Endothelial cell of umbilical vein (primary cell): ENCODE data around the gene GFER. TPM values are rescaled to one million over a fixed set of nuclear protein-coding genes. Genes with fewer than 3 reads are reported as not detected.
A peak's percentile ranks its signal among the peaks of the same experiment; 100 is the strongest.

ENCODE experiments used
- BruUV-seq: library from RNA; stranded (reverse); fragments of 400-500 nt; replicated peaks from 2 replicates; lab custom pipeline; 2021; lab: Mats Ljungman, UMichigan
- CTCF ChIA-PET: fragments of 300-600, 350-600 bp; sonication (Branson Sonifier 250); formaldehyde crosslinking; loops from one replicate; lab custom pipeline; 2021; ENCODE audit warnings: antibody characterized with exemption, inconsistent platforms; lab: Charles Lee
- POLR2A ChIA-PET: fragments of 300-600, 350-600 bp; sonication (Branson Sonifier 250); formaldehyde crosslinking; loops from one replicate; lab custom pipeline; 2021; ENCODE audit warnings: antibody characterized with exemption, inconsistent platforms; lab: Charles Lee
- DNase-seq: peaks from one replicate; pipeline ENCODE4 v3.0.0-alpha.2; 2011; ENCODE audit warnings: low read depth, low spot score
- FAIRE-seq: peaks from 2 replicates; lab custom pipeline; 2011; peaks lifted over from hg19 to GRCh38; lab: Jason Lieb, UNC
- H2AFZ ChIP-seq: 2 replicates; pipeline ENCODE4 v1.6.0; 2012; ENCODE audit warnings: low read depth, low read length, control low read depth, inconsistent platforms
- H3K27ac ChIP-seq: 2 replicates; pipeline ENCODE4 v1.5.1; 2011; ENCODE audit warnings: low read depth, mild to moderate bottlenecking, control low read depth, low read length, moderate library complexity; ENCODE audit not compliant: insufficient read depth
- H3K27me3 ChIP-seq, 2 experiments: 2 replicates each; pipeline versions ENCODE4 v1.6.0 to v1.6.1; 2011; ENCODE audit warnings: low read length in 2 of 2, mixed read lengths in 1 of 2; ENCODE audit not compliant: control insufficient read depth in 2 of 2, insufficient read depth in 2 of 2
- H3K36me3 ChIP-seq, 2 experiments: 2 replicates in 1 of 2; 3 replicates in 1 of 2; pipeline ENCODE4 v1.5.1; 2011; ENCODE audit warnings: low read length in 2 of 2, mild to moderate bottlenecking in 1 of 2, moderate library complexity in 1 of 2; ENCODE audit not compliant: control insufficient read depth in 2 of 2, insufficient read depth in 2 of 2; ENCODE audit errors: extremely low read depth in 1 of 2
- H3K4me1 ChIP-seq: 3 replicates; pipeline ENCODE4 v1.5.1; 2011; ENCODE audit warnings: mild to moderate bottlenecking, low read length; ENCODE audit not compliant: control insufficient read depth, insufficient read depth; ENCODE audit errors: extremely low read depth
- H3K4me2 ChIP-seq: 2 replicates; pipeline ENCODE4 v1.6.1; 2011; ENCODE audit warnings: low read length, control low read depth, mixed read lengths; ENCODE audit not compliant: insufficient read depth
- H3K4me3 ChIP-seq, 3 experiments: fragments of 200-600 bp in 1 of 3; sonication (generic), shearing (Covaris generic) in 1 of 3; replicated peaks in 1 of 3; 2 replicates each; pipeline ENCODE4 v1.5.1; 2011 to 2016; ENCODE audit warnings: control low read depth in 3 of 3, low read length in 3 of 3, mild to moderate bottlenecking in 2 of 3, inconsistent platforms in 1 of 3, low read depth in 1 of 3, moderate library complexity in 1 of 3; ENCODE audit not compliant: insufficient read depth in 1 of 3
- H3K79me2 ChIP-seq: 2 replicates; pipeline ENCODE4 v1.6.0; 2012; ENCODE audit warnings: low read length, inconsistent platforms; ENCODE audit not compliant: control insufficient read depth, insufficient read depth
- H3K9ac ChIP-seq: replicated peaks from 2 replicates; pipeline ENCODE3; 2011; ENCODE audit warnings: low read length, control low read depth; ENCODE audit not compliant: insufficient read depth; ENCODE audit errors: extremely low read depth
- H3K9me1 ChIP-seq: replicated peaks from 3 replicates; pipeline ENCODE4 v1.6.0; 2011; ENCODE audit warnings: mild to moderate bottlenecking, low read length; ENCODE audit not compliant: control insufficient read depth, insufficient read depth; ENCODE audit errors: extremely low read depth
- H3K9me3 ChIP-seq: replicated peaks from 2 replicates; pipeline ENCODE4 v1.5.1; 2012; ENCODE audit warnings: low read length, inconsistent platforms; ENCODE audit not compliant: control insufficient read depth, insufficient read depth
- H4K20me1 ChIP-seq: replicated peaks from 2 replicates; pipeline ENCODE3; 2011; ENCODE audit warnings: mild to moderate bottlenecking, low read length; ENCODE audit not compliant: control insufficient read depth, insufficient read depth; ENCODE audit errors: extremely low read depth
- CTCF ChIP-seq, 2 donors: IDR thresholded peaks; 1 replicate in 1 of 2; 2 replicates in 1 of 2; pipeline ENCODE4 v1.5.1; 2011; ENCODE audit warnings: low read length in 2 of 2, mild to moderate bottlenecking in 2 of 2, moderate library complexity in 2 of 2, control low read depth in 1 of 2, inconsistent platforms in 1 of 2, low read depth in 1 of 2; ENCODE audit not compliant: insufficient read depth in 1 of 2; ENCODE audit errors: extremely low read depth in 1 of 2
- MAX ChIP-seq: IDR thresholded peaks from 2 replicates; pipeline ENCODE4 v1.6.1; 2011; ENCODE audit not compliant: insufficient read depth, insufficient read length
- POLR2A ChIP-seq: IDR thresholded peaks from 2 replicates; pipeline ENCODE4 v1.6.1; 2012; ENCODE audit warnings: low read depth, mild to moderate bottlenecking, control low read depth, low read length
- POLR2AphosphoS5 ChIP-seq: IDR thresholded peaks from 2 replicates; pipeline ENCODE4 v1.6.1; 2012; ENCODE audit warnings: low read depth, mild to moderate bottlenecking, control low read depth, low read length, moderate library complexity; ENCODE audit not compliant: insufficient read depth
- dilution Hi-C: fragments of 300-500 bp; cut with MboI; formaldehyde crosslinking; loops from one replicate; pipeline ENCODE4 v1.15.0; 2019; ENCODE audit warnings: low sequenced_read_pairs; ENCODE audit not compliant: extremely low pct_ligation_motif_present
- intact Hi-C: fragments of 100-400 bp; cut with micrococcal nuclease; formaldehyde crosslinking; loops from one replicate; pipeline ENCODE4 v1.10.0; 2022
- polyA plus RNA-seq, 4 experiments: library from polyadenylated mRNA; depleted of rRNA in 3 of 4; stranded (reverse) in 3 of 4; unstranded in 1 of 4; fragments of >200 nt; gene quantifications; 2 replicates each; pipeline versions ENCODE4 v1.2.1 to v1.2.3, GENCODE V29; 2011 to 2012; ENCODE audit warnings: missing spikeins in 1 of 4
- total RNA-seq: library from RNA; stranded (reverse); gene quantifications from 2 replicates; pipeline ENCODE4 v1.2.3, GENCODE V29; 2021

The GFER gene
- total and polyA plus RNA-seq, 2 donors (not counting 3 experiments of a cell fraction or from before 2014, with no cell fraction given), result 13.7 to 29.9 TPM

- CTCF ChIA-PET, result interaction anchor here (0.9 to 1.3 kb wide), 4 partner anchors 8 to 94 kb away, joined by 3 to 4 read pairs (median 3); no protein-coding TSS in a partner anchor
- H3K27me3 ChIP-seq, result no peaks in the 10 kb centered on the region
- TF ChIP-seq POLR2AphosphoS5 (peak; percentile 94), CTCF (IDR thresholded peaks at IDR 0.05; ENCODE audit: extremely low read depth in 1 of 2, insufficient read depth in 1 of 2, low read depth in 1 of 2, low read length in 2 of 2) (peak in 1 of 2 donors; percentile 3), MAX (no peak), POLR2A (peak; percentile 91)
- H3K9me1 ChIP-seq, result no peaks in the 10 kb centered on the region
- no peaks in the 10 kb centered on the region for H3K9me3 ChIP-seq
- no peaks in the 10 kb centered on the region for H4K20me1 ChIP-seq
- DNase-seq (peak; percentile 99), FAIRE-seq (peak; percentile 98)
- peak within 1 kb of the TSS; percentile 53 to 89 (median 62) for H3K4me3 ChIP-seq
- peak within 1 kb of the TSS; percentile 99 for H2AFZ ChIP-seq
- peak within 1 kb of the TSS; percentile 84 for H3K4me2 ChIP-seq
- dilution Hi-C loops, result no loop called here
- H3K9ac ChIP-seq, result peak within 1 kb of the TSS; percentile 64
- peaks cover 0 to 15% of the 10 kb centered on the region in 2 experiments for H3K36me3 ChIP-seq
- POLR2A ChIA-PET, result interaction anchor here (1.5 kb wide), 1 partner anchor 22 kb away, joined by 11 read pairs; the partner anchor contains the start of gene RPS2
- BruUV-seq, result no TSS peak
- H3K27ac ChIP-seq, result no peak within 1 kb of the TSS
- no peaks in the 10 kb centered on the region for H3K79me2 ChIP-seq
- peaks cover 12% of the 10 kb centered on the region for H3K4me1 ChIP-seq
- intact Hi-C loops, result loop anchor here (1.0 to 2.0 kb wide), 2 partner anchors 14 to 16 kb away; partner anchors contain the start of gene NDUFB10
These were observed 40.9 kb upstream of the GFER start, which contains the start of gene MSRB1 for GRCh38 chr16:1942810-1943726. TSS of gene MSRB1 (minus strand) at chr16:1943199. CDS start at chr16:1943156, 43 bp downstream.
